Jurkat, Clone E6-1 (cell line): ENCODE measurements around the gene RPTOR.
A peak's percentile ranks its signal among the peaks of the same experiment; 100 is the strongest.

Experiments
- DNase-seq: peaks from one replicate; pipeline ENCODE4 v3.0.0-alpha.2; 2011; ENCODE audit warnings: low read depth, low spot score
- H3K4me3 ChIP-seq: 2 replicates; pipeline ENCODE4 v1.5.1; 2011; ENCODE audit warnings: mild to moderate bottlenecking, low read length, control low read depth, moderate library complexity

RPTOR gene

GRCh38 chr17:81002409-81003361 lies 458.0 kb downstream of the RPTOR start:
- no peak for DNase-seq
- H3K4me3 ChIP-seq, result no peak overlapping the region

GRCh38 chr17:81003711-81004475 lies 459.3 kb downstream of the RPTOR start:
- H3K4me3 ChIP-seq, result no peak overlapping the region
- DNase-seq, result no peak

DNA sequence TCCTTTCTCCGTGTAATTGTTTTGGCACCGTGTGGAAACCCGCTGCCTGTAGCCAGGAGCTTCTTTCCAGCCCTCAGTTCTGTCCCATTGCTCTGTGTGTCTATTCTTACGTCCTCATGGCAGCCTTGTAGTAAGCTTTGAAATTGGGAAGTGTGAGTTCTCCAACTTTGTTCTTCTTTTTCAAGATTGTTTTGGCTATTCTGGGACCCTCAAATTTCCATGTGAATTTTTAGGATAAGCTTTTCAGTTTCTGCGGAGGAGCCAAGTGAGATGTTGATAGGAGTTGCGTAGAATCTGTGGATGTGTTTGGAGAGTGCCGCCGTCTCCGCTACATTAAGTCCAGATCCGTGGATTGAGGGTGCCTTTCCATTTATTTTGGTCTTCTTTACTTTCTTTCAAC lies 462.3 kb downstream of the RPTOR start:
- DNase-seq, result no peak
- no peak overlapping the region for H3K4me3 ChIP-seq

DNA sequence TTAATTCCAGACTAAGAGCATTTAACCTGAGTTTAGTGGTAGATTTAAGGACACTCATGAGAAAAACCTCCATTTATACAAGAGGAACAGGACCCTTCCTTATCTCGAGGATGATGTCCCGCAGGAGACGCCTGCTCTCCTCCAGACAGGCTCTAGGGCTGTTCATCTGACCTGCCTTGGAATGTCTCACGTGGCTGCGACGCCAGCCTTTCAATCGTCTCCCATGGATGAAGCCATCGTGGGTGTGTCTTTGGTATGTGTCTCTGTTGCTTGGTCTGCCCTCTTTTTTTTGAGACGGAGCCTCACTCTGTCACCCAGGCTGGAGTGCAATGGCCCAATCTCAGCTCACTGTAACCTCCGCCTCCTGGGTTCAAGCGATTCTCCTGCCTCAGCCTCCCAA lies 463.5 kb downstream of the RPTOR start:
- no peak overlapping the region for H3K4me3 ChIP-seq
- DNase-seq, result no peak

DNA sequence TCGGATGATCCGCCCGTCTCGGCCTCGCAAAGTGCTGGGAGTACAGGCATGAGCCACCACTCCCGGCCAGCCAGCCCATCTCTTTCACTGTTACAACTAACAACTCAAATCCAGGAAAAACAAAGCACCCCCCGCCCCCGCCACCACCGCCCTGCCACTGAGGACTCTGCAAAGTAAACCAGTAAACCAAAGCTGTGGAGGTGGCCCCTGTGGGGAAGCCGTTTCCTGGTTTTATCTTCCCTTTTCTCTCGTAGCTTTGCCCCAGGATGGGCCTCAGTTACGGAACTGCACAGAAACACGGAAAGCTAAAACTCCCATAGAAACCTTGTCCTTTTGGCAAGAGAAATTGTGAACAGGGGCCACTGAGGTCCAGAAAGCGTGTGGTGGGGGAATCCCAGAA lies 464.5 kb downstream of the RPTOR start:
- H3K4me3 ChIP-seq, result no peak overlapping the region

GRCh38 chr17:81010935-81011334 lies 466.3 kb downstream of the RPTOR start:
- H3K4me3 ChIP-seq, result no peak overlapping the region

More for the DNA sequence above, 464.5 kb downstream of the RPTOR start:
- DNase-seq, result peak; percentile 10

GRCh38 chr17:81011951-81012350 lies 467.3 kb downstream of the RPTOR start:
- no peak overlapping the region for H3K4me3 ChIP-seq
- DNase-seq, result no peak

More at GRCh38 chr17:81010935-81011334, 466.3 kb downstream of the RPTOR start:
- no peak for DNase-seq

DNA sequence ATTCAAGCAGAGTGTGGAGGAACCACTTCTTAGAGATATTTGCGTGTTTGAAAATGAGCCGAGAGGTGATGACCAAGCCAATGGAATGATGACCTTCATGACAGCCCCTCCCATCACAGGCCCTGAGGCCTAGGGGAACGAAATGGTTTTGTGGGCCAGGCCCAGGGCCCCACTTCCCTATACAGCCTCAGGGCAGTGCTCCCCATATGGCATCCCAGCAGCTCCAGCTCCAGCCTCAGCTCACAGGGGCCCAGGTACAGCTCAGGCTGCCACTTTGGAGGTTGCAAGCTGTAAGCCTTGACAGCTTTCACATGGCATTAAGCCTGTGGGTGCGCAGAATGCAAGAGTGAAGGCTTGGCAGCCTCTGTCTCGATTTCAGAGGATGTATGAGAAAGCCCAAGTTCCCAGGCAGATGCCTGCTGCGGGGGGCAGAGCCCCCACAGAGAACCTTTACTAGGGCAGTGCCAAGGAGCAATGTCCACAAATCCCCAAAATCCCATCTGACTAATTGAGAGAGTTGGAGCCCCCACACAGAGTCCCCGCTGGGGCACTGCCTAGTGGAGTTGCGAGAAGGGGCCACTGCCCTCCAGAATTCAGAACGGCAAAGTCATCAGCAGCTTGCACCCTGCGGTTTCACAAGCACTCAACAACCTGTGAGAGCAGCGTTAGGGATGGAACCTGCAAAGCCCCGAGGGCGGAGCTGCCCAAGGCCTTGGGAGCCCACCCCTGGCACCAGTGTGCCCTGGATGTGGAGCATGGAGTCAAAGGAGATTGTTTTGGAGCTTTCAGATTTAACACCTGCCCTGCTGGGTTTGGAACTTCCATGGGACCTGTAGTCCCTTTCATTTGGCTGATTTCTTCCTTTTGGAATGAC lies 468.2 kb downstream of the RPTOR start:
- no peak for DNase-seq
- no peak overlapping the region for H3K4me3 ChIP-seq

DNA sequence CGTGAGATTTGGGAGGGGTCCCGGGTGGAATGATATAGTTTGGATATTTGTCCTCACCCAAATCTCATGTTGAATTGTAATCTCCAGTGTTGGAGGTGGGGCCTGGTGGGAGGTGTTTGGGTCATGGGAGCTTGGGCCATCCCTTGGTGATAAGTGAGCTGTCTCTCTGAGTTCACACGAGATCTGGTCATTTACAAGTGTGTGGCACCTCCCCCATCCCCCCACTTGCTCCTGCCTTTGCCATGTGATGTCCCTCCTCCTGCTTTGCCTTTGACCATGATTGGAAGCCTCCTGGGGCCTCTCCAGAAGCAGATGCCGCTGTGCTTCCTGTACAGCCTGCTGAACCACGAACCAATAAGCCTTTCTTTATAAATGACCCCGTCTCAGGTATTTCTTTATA lies 469.0 kb downstream of the RPTOR start:
- no peak for DNase-seq
- no peak overlapping the region for H3K4me3 ChIP-seq

DNA sequence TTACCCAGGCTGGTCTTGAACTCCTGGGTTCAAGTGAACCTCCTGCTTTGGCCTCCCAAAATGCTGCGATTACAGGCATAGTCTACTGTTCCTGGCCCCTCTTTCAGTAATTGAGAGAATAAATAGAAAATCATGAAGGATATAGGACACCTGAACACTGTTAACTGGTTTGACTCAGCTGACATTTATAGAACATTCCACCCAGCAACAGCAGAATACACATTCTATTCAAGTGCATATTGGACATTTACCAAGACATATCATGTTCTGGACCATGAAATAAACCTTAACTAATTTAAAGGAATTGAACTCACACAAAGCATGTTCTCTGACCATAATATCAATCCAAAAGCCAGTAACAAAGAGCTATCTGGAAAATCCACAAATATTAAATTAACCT lies 470.5 kb downstream of the RPTOR start:
- no peak overlapping the region for H3K4me3 ChIP-seq
- DNase-seq, result no peak
